Loucy (cell line): ENCODE results near the gene SCMH1.

Experiments
- H2AFZ ChIP-seq: fragments of 200-600 bp; sonication (generic); 2 replicates; pipeline ENCODE4 v1.6.0; 2016; ENCODE audit warnings: antibody characterized with exemption, mild to moderate bottlenecking, low read length, moderate library complexity
- H3F3A ChIP-seq: fragments of 200-600 bp; 2 replicates; pipeline ENCODE4 v1.6.0; 2016; ENCODE audit warnings: antibody characterized with exemption, low read depth, mild to moderate bottlenecking
- H3K27me3 ChIP-seq: fragments of 200-600 bp; sonication (generic); 2 replicates; pipeline ENCODE4 v1.6.1; 2014; ENCODE audit warnings: low read length, mild to moderate bottlenecking; ENCODE audit not compliant: insufficient read depth, poor library complexity, severe bottlenecking
- H3K36me3 ChIP-seq: fragments of 200-600 bp; sonication (generic); 2 replicates; pipeline ENCODE4 v1.6.1; 2016; ENCODE audit warnings: low read length; ENCODE audit not compliant: insufficient read depth
- H3K4me1 ChIP-seq: fragments of 200-600 bp; sonication (generic); 2 replicates; pipeline ENCODE4 v1.5.1; 2014; ENCODE audit warnings: low read length, mild to moderate bottlenecking; ENCODE audit not compliant: insufficient read depth, poor library complexity, severe bottlenecking
- H3K4me2 ChIP-seq: fragments of 200-600 bp; sonication (generic); 2 replicates; pipeline ENCODE4 v1.6.0; 2014; ENCODE audit warnings: antibody characterized with exemption, low read length, low read depth, mild to moderate bottlenecking; ENCODE audit not compliant: poor library complexity, severe bottlenecking
- H3K4me3 ChIP-seq: fragments of 200-600 bp; sonication (generic); 2 replicates; pipeline ENCODE4 v1.5.1; 2014; ENCODE audit warnings: low read length, mild to moderate bottlenecking, mixed read lengths; ENCODE audit not compliant: poor library complexity, severe bottlenecking
- H3K79me2 ChIP-seq: fragments of 200-600 bp; sonication (generic); 2 replicates; pipeline ENCODE4 v1.6.1; 2014; ENCODE audit warnings: low read length; ENCODE audit not compliant: insufficient read depth
- H3K9ac ChIP-seq: fragments of 200-600 bp; sonication (generic); 2 replicates; pipeline ENCODE4 v1.6.0; 2014; ENCODE audit warnings: mild to moderate bottlenecking, low read depth, low read length, moderate library complexity; ENCODE audit not compliant: poor library complexity, severe bottlenecking
- H3K9me2 ChIP-seq: fragments of 200-600 bp; sonication (generic); replicated peaks from 2 replicates; pipeline ENCODE4 v1.6.1; 2016; ENCODE audit warnings: low read depth, low read length, mixed read lengths
- H3K9me3 ChIP-seq: fragments of 200-600 bp; sonication (generic); 2 replicates; pipeline ENCODE4 v1.6.1; 2014; ENCODE audit warnings: mild to moderate bottlenecking, antibody characterized with exemption, low read length, low read depth; ENCODE audit not compliant: insufficient read depth
- H4K20me1 ChIP-seq: fragments of 200-600 bp; sonication (generic); 2 replicates; pipeline ENCODE4 v1.6.0; 2014; ENCODE audit warnings: antibody characterized with exemption, low read length, mild to moderate bottlenecking; ENCODE audit not compliant: insufficient read depth, poor library complexity, severe bottlenecking
- EZH2phosphoT487 ChIP-seq: fragments of 200-600 bp; IDR thresholded peaks from 2 replicates; pipeline ENCODE4 v1.6.1; 2018; ENCODE audit warnings: antibody characterized with exemption, mild to moderate bottlenecking, moderate library complexity, borderline replicate concordance
- TF ChIP-seq, protein P1 (sequence below): fragments of 200-600 bp; sonication (generic); conservative IDR thresholded peaks from 2 replicates; pipeline ENCODE4 v1.5.1; 2014; ENCODE audit warnings: mild to moderate bottlenecking, antibody characterized with exemption, low read length

The SCMH1 gene

DNA sequence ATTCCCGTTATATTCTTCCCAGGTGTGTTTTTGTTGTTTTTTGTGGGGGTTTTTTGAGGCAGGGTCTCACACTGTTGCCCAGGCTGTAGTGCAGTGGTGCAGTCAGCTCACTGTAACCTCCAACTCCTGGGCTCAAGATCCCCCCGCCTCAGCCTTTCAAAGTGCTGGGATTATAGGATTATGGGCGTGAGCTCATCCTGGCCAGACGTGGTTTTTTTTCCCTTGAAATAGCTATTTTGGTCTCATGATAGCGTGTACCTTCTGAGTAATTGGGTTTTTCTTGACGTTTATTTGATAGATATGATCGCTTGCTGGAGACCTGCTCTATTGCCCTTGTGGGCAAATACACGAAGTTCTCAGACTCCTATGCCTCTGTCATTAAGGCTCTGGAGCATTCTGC lies 245.0 kb downstream of the SCMH1 start:
- Histone ChIP-seq H2AFZ (no peak overlapping the region), H3F3A (no peaks in the 10 kb centered on the region), H3K9me3 (no peaks in the 10 kb centered on the region), H3K79me2 (peaks cover 34% of the 10 kb centered on the region; the same call in 1 of the 2 replicates), H3K4me1 (no peaks in the 10 kb centered on the region), H3K4me3 (no peak overlapping the region), H3K36me3 (peaks cover 92% of the 10 kb centered on the region), H3K9me2 (no peaks in the 10 kb centered on the region), H3K27me3 (no peaks in the 10 kb centered on the region), H3K9ac (no peak overlapping the region), H3K4me2 (no peak overlapping the region), H4K20me1 (no peaks in the 10 kb centered on the region)
- TF ChIP-seq, protein P1, sequence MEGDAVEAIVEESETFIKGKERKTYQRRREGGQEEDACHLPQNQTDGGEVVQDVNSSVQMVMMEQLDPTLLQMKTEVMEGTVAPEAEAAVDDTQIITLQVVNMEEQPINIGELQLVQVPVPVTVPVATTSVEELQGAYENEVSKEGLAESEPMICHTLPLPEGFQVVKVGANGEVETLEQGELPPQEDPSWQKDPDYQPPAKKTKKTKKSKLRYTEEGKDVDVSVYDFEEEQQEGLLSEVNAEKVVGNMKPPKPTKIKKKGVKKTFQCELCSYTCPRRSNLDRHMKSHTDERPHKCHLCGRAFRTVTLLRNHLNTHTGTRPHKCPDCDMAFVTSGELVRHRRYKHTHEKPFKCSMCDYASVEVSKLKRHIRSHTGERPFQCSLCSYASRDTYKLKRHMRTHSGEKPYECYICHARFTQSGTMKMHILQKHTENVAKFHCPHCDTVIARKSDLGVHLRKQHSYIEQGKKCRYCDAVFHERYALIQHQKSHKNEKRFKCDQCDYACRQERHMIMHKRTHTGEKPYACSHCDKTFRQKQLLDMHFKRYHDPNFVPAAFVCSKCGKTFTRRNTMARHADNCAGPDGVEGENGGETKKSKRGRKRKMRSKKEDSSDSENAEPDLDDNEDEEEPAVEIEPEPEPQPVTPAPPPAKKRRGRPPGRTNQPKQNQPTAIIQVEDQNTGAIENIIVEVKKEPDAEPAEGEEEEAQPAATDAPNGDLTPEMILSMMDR, result no peak
- TF ChIP-seq EZH2phosphoT487, result no peak

DNA sequence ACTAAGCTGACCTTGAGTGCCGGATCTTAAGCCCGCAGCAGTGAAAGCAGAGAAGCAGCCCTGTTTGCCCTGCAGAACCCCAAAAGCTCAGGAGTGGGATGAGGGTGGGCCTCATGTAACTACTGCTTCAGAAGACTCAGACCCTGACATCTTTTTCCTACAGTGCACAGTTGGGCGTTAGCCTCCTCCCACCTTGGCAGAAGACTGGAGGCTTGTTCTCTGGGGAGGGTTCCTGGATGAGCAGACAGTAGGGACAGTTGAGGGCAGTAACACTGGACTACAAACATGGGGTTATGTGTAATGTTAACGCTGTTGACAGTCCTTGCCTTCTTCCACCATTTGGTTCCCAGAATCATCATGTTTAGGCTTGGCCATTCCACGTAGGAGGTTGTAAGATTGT lies 253.0 kb downstream of the SCMH1 start:
- no peaks in the 10 kb centered on the region for H3K27me3 ChIP-seq
- H3F3A ChIP-seq, result no peaks in the 10 kb centered on the region
- peaks cover 57% of the 10 kb centered on the region for H3K79me2 ChIP-seq
- peaks cover 97% of the 10 kb centered on the region for H3K36me3 ChIP-seq
- H2AFZ ChIP-seq, result no peak overlapping the region
- TF ChIP-seq, protein P1, result no peak
- no peak for TF ChIP-seq EZH2phosphoT487
- H3K4me3 ChIP-seq, result no peak overlapping the region
- peaks cover 26% of the 10 kb centered on the region for H4K20me1 ChIP-seq
- peaks cover 36% of the 10 kb centered on the region for H3K4me1 ChIP-seq
- no peaks in the 10 kb centered on the region for H3K9me3 ChIP-seq
- H3K4me2 ChIP-seq, result no peak overlapping the region
- no peaks in the 10 kb centered on the region for H3K9me2 ChIP-seq
- H3K9ac ChIP-seq, result no peak overlapping the region

DNA sequence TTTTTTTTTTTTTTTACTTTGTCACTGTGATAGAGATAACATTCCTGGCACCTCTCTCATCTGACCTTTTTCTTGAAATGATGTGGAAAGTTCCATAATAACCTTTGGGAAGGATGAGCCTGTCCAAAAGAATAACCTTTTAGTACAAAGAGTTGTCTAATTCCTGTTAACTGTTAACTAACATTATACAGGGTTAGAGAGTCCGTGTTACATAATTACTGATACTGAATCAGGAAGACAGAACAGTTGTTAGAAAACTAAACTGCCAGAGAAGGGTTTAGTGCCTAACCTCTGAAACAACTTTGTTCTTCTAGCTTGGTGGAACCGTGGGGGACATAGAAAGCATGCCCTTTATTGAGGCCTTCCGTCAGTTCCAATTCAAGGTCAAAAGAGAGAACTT lies 253.8 kb downstream of the SCMH1 start:
- no peak overlapping the region for H2AFZ ChIP-seq
- no peak for TF ChIP-seq EZH2phosphoT487
- TF ChIP-seq, protein P1, result no peak

More for the DNA sequence above, 253.8 kb downstream of the SCMH1 start:
- Histone ChIP-seq H3K4me2 (no peak overlapping the region), H3K4me3 (no peak overlapping the region), H3K9me3 (no peaks in the 10 kb centered on the region), H4K20me1 (peaks cover 34% of the 10 kb centered on the region), H3K27me3 (no peaks in the 10 kb centered on the region), H3K36me3 (peaks cover 97% of the 10 kb centered on the region), H3K9me2 (no peaks in the 10 kb centered on the region), H3K4me1 (peaks cover 44% of the 10 kb centered on the region), H3F3A (no peaks in the 10 kb centered on the region), H3K79me2 (peaks cover 59% of the 10 kb centered on the region), H3K9ac (no peak overlapping the region)
